ACHN (cell line): ENCODE results near the gene GATA3.
"Not testable (repeated sequence)": the region's sequence is repeated elsewhere in the genome, so short reads cannot be mapped to it uniquely, and the experiment has no call there.

Experiments
- DNase-seq: peaks from one replicate; pipeline ENCODE4 v3.0.0-alpha.2; 2015
- in situ Hi-C: cut with HindIII; loops from 2 replicates; pipeline ENCODE4 v1.10.0; 2017; ENCODE audit warnings: low sequenced_read_pairs, low pct_ligation_motif_present, low pct_unique_long_range_greater_than_20kb

Gene GATA3

GRCh38 chr10:8054494-8055407 is at the start of gene GATA3:
TSS of gene GATA3 (plus strand) at chr10:8054688. CDS start at chr10:8055656, 968 bp downstream.
- in situ Hi-C loops = no loop called here
- DNase-seq = no peak

DNA sequence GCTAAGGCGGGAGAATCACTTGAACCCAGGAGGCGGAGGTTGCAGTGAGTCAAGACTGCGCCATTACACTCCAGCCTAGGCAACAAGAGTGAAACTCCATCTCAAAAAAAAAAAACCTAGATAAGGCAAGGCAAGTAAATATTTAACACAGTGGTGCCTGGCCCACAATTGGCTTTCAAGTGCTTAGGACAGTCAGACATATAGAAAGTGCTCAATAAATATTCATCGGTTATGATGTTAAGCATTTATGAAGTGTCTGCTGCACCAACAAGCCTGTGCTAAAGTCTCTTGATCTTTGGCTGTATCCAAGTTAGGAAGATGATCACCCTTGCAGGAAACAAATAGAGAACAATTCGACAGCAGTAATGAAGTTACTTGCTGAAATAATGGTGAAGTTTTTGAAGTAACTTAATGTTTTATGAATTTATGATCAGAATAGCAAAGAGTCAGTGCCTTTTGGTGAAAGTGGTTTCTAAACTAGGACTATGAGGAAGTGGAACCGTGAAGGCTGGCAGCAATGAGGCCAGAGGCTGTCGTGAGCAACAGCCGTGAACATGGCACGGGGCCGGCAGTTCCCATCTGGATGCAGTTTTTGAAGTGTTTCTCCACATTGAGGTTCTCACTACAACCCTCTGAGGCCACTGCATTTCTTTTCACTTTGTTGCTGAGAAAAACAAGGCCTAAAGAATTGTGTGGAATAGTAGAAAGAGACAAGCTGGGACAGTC is 48.1 kb upstream of the GATA3 start:
- in situ Hi-C loops = no loop called here
- DNase-seq = no peak

DNA sequence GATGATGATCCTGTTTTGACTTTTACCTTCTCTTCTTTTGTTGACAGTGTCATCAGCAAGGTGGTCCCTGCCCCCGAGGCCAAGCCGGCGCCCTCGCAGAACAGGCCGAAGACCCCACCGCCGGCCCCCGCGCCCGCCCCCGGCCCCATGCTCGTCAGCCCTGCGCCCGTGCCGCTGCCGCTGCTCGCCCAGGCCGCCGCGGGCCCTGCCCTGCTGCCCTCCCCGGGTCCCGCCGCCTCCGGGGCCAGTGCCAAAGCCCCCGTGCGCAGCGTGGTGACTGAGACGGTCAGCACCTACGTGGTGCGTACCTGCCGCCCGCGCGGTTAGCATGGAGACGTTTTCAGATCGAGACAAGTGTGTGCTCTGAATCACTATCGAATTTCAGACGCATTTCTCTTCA is 45.5 kb upstream of the GATA3 start:
- in situ Hi-C loops = no loop called here

DNA sequence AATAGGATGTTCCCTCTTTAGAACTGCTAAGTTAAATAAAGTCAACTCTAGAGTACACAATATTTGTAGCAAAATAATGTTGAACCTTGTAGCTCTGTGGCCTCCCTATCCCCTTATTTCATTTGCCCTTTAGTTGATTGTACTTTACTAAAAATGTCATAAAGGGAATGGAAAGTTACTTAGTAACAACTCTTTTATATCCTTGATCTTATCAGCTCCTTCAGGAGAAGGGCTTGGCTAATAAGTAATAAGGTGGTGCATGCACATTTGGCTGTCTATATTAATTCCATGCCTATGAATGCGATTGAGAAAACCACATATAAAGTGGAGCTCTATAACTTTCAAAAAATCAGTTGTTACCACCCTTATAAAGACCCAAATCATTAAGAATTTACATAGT is 41.5 kb upstream of the GATA3 start:
- in situ Hi-C loops = no loop called here
- peak; percentile 29 for DNase-seq

More for the DNA sequence above, 45.5 kb upstream of the GATA3 start:
- no peak for DNase-seq

DNA sequence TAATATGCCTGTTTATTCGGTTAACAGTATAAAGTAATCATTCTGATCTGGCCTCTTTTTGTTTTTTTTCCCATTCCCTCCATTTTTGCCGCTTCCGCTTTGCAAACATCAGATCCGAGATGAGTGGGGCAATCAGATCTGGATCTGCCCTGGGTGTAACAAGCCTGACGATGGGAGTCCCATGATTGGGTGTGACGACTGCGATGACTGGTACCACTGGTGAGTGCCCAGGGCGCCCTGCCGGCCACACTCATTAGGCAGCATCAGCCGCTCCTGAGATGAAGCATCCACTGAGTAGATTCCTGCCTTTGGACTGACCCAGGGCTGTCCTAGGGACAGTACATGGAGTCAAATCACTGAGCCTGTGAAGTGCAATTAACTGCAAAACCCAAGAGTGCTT is 40.9 kb upstream of the GATA3 start:
- no peak for DNase-seq
- in situ Hi-C loops = no loop called here

DNA sequence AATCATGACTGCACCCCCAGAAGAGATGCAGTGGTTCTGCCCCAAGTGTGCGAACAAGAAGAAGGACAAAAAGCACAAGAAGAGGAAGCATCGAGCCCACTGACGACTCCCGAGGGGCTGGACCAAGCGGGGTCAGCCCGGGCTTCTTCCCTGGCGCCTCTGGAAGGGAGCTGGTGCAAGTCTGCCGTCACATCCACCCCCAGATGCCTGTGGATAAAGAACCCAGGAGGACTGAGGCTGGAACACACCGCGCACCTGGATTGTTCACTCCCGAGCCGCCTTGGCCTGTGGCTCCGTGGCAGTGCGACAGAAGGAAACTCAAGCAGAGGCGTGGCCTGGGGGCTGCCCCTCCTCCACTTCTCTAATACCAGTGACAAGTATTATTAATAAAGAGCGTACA is 39.8 kb upstream of the GATA3 start:
- DNase-seq = no peak
- in situ Hi-C loops = no loop called here

DNA sequence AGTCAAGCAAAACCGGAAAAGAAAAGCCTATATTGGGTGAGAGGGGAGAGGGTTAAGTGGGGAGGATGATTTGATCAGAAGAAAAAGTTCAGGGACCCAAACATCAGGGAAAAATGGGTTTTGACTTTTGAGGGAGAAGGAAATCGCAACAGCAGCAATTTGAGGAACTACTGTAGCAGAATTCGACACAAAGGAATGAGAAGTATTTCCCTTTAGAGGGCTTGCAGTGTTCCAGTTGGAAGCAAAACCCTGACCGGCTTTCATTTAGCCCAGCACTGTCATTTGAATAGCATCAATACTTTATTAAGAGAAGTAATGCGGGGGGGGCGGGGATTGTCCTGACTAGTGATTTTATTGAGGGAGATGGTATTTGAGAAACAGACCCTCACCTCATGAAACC is 37.2 kb upstream of the GATA3 start:
- in situ Hi-C loops = no loop called here
- DNase-seq = no peak

DNA sequence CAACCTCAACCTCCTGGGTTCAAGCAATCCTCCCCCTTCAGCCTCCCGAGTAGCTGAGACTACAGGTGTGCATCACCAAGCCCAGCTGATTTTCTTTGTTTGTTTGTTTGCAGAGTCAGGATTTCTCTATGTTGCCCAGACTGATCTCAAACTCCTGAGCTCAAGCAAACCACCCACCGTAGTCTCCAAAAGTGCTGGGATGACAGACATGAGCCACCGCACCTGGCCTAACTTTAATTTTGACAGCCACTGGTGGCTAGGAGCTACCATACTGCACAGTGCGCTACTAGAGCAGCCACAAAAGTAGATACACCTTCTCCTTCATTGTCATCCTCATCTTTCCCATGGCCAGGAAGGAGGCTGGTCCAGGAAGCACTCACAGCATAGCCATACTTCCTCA is 31.2 kb upstream of the GATA3 start:
- DNase-seq = no peak
- in situ Hi-C loops = no loop called here

DNA sequence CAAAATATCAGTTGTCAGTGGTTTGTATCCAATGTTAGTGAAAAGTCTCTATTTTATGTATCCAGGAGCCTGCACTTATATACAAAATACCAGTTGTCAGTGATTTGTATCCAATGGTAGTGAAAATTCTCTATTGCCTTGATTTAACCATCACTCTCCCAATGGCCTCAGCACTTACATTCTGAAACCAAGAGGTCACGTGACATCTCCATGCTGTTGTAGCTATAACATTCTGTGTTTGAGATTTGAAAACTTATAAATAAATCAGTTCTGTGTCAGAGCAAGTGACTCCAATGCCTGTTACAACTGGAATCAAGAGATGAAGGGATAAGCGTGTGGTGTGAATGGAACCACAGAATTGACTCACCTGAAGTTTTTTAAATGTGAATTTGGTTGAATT is 30.6 kb upstream of the GATA3 start:
- DNase-seq = no peak
- in situ Hi-C loops = no loop called here

DNA sequence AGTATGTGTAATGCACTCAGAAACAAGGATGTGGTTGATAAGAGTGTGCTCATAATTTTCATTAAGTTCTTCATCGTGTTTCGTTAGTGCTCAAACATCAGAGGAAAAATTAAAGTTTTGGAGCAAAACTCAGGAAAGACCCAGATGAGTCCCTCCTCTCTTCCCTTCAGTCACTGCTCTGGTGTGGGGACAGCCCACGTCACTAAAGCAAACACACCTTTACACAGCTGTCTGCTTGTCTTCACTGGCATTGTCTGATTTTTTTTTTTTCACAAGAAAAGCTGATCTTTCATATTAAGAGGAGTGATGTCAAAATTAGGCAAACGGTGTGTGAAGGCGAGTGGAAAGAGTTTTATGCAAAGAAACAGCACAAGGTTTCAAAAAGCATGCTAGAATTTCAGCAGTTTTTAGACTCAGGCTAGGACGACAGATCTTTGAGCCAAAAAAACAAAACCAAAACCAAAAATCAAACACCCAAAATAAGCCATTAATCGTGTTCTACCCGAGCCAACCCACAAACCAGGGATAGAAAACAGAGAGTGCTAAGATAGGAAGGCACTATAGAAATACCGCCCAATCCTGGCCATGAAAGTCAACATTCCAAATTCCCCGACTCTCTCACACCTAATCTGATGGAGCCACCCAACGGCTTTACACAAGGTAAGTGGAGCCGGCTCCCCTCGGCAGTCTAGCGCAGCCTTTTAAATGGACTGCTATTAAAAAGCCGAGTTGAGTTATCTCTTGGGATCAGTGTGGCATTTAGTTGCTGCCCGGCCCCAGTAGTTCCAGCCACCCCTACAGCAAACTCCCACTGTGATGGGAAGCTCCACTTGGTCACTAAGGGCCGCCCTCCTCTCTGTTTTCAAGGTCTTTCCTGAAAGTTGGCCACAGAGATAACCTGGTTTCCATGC is 27.9 kb upstream of the GATA3 start:
- in situ Hi-C loops = no loop called here
- no peak for DNase-seq

GRCh38 chr10:8031211-8031610 is 23.3 kb upstream of the GATA3 start:
- in situ Hi-C loops, DNase-seq: not testable (repeated sequence)

DNA sequence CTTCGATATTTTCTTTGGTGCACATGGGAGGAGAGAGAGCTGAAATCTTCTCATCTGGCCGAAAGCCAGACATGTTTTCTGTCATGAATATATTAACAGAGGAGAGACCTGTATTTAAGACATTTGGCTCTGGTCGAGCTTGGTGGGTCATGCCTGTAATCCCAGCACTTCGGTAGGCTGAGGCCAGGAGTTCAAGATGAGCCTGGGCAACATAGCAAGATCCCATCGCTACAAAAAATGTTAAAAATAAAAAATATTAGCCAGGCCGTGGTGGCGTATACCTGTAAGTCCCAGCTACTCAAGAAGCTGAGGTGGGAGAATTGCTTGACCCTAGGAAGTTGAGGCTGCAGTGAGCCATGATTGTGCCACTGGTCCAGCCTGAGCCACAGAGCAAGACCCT is 21.9 kb upstream of the GATA3 start:
- in situ Hi-C loops = no loop called here

GRCh38 chr10:8033812-8034465 is 20.5 kb upstream of the GATA3 start:
- in situ Hi-C loops = no loop called here
- DNase-seq = no peak

More for the DNA sequence above, 21.9 kb upstream of the GATA3 start:
- DNase-seq = no peak

DNA sequence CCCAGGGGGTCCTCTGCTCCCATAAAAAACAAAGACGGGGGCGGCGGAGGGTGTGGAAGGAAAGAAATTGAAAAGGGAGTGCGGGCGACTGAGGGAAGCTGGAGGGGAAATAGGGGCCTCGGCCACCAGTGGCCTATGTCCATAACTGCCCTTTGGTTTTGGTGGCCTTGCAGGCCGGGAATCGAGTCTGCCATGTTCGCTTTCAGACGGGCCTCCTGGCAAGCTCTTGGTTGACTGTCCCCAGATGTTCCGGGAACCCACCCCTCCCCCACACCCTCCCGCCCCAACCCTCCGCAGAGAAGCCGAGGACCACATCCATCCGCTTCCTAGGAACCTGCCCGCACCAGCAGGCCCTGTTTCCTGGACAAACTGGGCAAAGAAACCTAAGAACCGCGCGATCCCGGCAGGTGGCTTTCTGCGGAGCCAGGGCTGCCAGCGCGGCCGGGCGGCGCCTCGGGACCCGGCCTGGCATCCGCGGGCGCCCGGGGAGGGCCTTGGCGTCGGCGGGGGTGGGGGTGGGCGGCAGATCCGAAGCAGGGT is 20.0 kb upstream of the GATA3 start:
- in situ Hi-C loops = no loop called here
- no peak for DNase-seq

DNA sequence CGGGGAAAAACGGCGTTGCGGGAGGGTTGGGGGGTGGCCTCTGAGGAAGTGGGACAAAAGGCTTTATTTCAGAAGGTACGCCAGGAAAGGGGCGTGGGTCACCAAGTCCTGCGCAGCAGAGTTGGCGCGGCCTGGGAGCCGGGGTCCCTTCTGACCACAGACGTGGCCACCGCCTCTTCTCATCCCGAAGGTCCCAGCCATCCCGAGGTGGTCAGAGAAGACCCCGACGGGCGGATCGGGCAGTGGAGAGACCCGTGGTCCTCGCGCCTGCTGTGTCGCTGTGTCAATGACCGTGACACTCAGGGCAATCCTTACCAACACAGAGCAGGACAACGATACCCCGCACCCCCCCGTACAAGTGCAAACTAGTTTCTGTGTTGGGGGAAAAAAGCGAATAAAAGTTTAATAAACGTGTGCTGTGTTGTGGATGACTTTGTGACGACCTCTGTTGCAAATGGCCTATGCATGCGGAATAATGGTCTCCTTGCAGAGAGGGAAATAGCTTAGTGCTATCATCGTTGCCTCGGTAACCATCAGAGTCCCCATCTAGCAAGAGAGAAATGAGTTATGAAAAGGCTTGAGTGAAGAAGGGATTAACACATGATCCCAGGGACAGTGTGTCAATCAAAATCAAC is 19.4 kb upstream of the GATA3 start:
- DNase-seq = no peak
- in situ Hi-C loops = no loop called here

DNA sequence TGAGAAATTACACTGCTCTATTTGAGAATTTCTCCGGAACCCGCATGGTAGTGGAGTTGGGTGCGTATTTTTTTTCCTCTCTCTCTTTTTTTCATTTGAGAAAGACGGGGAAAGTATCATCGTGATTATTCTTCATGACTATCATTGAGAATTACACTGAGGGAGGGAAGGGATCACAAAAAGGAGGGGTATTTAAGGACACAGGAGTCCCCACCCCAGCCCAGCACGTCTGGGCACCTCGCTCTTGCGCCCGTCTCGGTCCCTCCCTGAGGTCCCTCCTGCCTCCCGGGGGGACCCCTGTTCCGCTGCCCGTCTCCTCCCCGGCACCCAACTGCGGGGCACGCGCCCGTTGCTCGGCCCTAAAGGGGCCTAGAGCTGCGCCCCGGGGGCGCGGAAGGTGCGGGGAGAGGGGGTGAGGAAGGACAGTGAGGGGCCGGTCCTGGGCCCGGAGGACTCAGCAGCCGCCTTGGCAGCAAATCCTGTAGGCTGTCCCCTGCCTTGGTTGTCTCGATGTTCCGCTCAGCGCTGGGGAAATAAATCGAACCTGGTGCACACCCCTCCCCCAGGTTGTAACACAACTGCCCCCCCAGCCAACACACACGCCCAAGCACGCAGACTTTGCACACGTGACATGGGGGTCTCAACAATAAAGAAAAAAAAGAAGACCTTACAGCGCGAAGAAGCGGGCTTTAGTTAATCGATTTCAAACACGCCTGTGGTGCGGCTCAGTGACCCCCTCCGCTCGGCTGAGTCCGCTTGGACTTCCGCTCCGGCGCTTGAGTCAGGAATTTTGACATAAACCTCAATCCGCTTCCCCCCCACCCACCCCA is 18.6 kb upstream of the GATA3 start:
- in situ Hi-C loops = no loop called here
- no peak for DNase-seq
